ENCODE results near the gene GLYATL3. TPM values are rescaled to one million over a fixed set of nuclear protein-coding genes. Genes with fewer than 3 reads are reported as not detected.

GLYATL3 gene
- total and polyA plus RNA-seq, 10 of the 15 experiments (the other 5 are each of a cell fraction or from before 2014, with no cell fraction given), result not detected

GRCh38 chr6:49523901-49524300 lies 24.2 kb downstream of the GLYATL3 start:
- intact Hi-C loops (cut with micrococcal nuclease; ENCODE audit: unreplicated experiment) (no loop called here), in situ Hi-C loops (cut with MboI) (no loop called here)
- ATAC-seq, result no peak
- H3K79me2 ChIP-seq (ENCODE audit: control insufficient read depth, insufficient read depth, low read length), result no peaks in the 10 kb centered on the region
- ChIA-PET POLR2A (no interaction called here), SMC1A (ENCODE audit: uncharacterized antibody, unreplicated experiment) (interaction anchor here (1.1 kb wide), 1 partner anchor 11 kb away, joined by 3 read pairs; no protein-coding TSS in a partner anchor), CTCF (interaction anchor here (0.8 to 1.6 kb wide), 2 partner anchors 82 to 327 kb away, joined by 3 read pairs; no protein-coding TSS in a partner anchor), RAD21 (ENCODE audit: unreplicated experiment) (no interaction called here)
- H3K9me3 ChIP-seq (replicated peaks; ENCODE audit: control insufficient read depth, insufficient read depth, low read length), result no peaks in the 10 kb centered on the region
- H3K9ac ChIP-seq (ENCODE audit: control insufficient read depth, insufficient read depth, low read length), result no peak overlapping the region
- no peak overlapping the region for H3K4me3 ChIP-seq
- no peaks in the 10 kb centered on the region for H3K4me1 ChIP-seq (ENCODE audit: control insufficient read depth, insufficient read depth, low read length)
- BruUV-seq (replicated peaks), result no TSS peak
- no peaks in the 10 kb centered on the region for H3K27me3 ChIP-seq (replicated peaks in 1 of 2; ENCODE audit: control insufficient read depth in 2 of 2, insufficient read depth in 2 of 2, low read length in 1 of 2)
- no peaks in the 10 kb centered on the region for H3K36me3 ChIP-seq (ENCODE audit: control insufficient read depth in 2 of 2, insufficient read depth in 2 of 2, low read length in 1 of 2)
- 86% methylated on average over 1 of the region's 1 CpG for WGBS (ENCODE audit: insufficient coverage, insufficient replicate concordance, low lambda C conversion rate, missing lambda C conversion rate)
- no peak for DNase-seq (ENCODE audit: low read depth, low spot score)
- H4K20me1 ChIP-seq (ENCODE audit: control insufficient read depth, insufficient read depth), result no peaks in the 10 kb centered on the region
- no peak overlapping the region for H2AFZ ChIP-seq (ENCODE audit: control insufficient read depth, low read depth, low read length)
- no peak overlapping the region for H3K27ac ChIP-seq (ENCODE audit: control insufficient read depth, insufficient read depth)
- no peak overlapping the region for H3K4me2 ChIP-seq (ENCODE audit: control insufficient read depth, insufficient read depth)
- no peak for FAIRE-seq
- TF ChIP-seq GATAD2B (conservative IDR thresholded peaks at IDR 0.05; ENCODE audit: low read depth) (no peak), CHD4 (IDR thresholded peaks at IDR 0.05) (no peak), ESRRA (IDR thresholded peaks at IDR 0.05; ENCODE audit: low read length) (no peak), SIX5 (IDR thresholded peaks at IDR 0.05; ENCODE audit: low read depth, low read length, severe bottlenecking) (no peak), MYC (IDR thresholded peaks at IDR 0.05; ENCODE audit: insufficient read depth, insufficient read length, insufficient replicate concordance, low read length, severe bottlenecking) (no peak), BCLAF1 (IDR thresholded peaks at IDR 0.05) (no peak), BRCA1 (IDR thresholded peaks at IDR 0.05; ENCODE audit: low read depth, low read length) (no peak), CREB1 (IDR thresholded peaks at IDR 0.05; ENCODE audit: low read depth) (no peak), NR2C2 (IDR thresholded peaks at IDR 0.05; ENCODE audit: borderline replicate concordance, control insufficient read depth, insufficient read length, low read depth) (no peak), SREBF1 (IDR thresholded peaks at IDR 0.05; ENCODE audit: low read length) (no peak), CHD1 (IDR thresholded peaks at IDR 0.05; ENCODE audit: low read depth, low read length) (no peak), TARDBP (IDR thresholded peaks at IDR 0.05; ENCODE audit: borderline replicate concordance) (no peak)
- TF ChIP-seq, protein P1, sequence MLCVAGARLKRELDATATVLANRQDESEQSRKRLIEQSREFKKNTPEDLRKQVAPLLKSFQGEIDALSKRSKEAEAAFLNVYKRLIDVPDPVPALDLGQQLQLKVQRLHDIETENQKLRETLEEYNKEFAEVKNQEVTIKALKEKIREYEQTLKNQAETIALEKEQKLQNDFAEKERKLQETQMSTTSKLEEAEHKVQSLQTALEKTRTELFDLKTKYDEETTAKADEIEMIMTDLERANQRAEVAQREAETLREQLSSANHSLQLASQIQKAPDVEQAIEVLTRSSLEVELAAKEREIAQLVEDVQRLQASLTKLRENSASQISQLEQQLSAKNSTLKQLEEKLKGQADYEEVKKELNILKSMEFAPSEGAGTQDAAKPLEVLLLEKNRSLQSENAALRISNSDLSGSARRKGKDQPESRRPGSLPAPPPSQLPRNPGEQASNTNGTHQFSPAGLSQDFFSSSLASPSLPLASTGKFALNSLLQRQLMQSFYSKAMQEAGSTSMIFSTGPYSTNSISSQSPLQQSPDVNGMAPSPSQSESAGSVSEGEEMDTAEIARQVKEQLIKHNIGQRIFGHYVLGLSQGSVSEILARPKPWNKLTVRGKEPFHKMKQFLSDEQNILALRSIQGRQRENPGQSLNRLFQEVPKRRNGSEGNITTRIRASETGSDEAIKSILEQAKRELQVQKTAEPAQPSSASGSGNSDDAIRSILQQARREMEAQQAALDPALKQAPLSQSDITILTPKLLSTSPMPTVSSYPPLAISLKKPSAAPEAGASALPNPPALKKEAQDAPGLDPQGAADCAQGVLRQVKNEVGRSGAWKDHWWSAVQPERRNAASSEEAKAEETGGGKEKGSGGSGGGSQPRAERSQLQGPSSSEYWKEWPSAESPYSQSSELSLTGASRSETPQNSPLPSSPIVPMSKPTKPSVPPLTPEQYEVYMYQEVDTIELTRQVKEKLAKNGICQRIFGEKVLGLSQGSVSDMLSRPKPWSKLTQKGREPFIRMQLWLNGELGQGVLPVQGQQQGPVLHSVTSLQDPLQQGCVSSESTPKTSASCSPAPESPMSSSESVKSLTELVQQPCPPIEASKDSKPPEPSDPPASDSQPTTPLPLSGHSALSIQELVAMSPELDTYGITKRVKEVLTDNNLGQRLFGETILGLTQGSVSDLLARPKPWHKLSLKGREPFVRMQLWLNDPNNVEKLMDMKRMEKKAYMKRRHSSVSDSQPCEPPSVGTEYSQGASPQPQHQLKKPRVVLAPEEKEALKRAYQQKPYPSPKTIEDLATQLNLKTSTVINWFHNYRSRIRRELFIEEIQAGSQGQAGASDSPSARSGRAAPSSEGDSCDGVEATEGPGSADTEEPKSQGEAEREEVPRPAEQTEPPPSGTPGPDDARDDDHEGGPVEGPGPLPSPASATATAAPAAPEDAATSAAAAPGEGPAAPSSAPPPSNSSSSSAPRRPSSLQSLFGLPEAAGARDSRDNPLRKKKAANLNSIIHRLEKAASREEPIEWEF (IDR thresholded peaks at IDR 0.05; ENCODE audit: insufficient replicate concordance, low read depth, low read length), result no peak
- TF ChIP-seq, protein P2, sequence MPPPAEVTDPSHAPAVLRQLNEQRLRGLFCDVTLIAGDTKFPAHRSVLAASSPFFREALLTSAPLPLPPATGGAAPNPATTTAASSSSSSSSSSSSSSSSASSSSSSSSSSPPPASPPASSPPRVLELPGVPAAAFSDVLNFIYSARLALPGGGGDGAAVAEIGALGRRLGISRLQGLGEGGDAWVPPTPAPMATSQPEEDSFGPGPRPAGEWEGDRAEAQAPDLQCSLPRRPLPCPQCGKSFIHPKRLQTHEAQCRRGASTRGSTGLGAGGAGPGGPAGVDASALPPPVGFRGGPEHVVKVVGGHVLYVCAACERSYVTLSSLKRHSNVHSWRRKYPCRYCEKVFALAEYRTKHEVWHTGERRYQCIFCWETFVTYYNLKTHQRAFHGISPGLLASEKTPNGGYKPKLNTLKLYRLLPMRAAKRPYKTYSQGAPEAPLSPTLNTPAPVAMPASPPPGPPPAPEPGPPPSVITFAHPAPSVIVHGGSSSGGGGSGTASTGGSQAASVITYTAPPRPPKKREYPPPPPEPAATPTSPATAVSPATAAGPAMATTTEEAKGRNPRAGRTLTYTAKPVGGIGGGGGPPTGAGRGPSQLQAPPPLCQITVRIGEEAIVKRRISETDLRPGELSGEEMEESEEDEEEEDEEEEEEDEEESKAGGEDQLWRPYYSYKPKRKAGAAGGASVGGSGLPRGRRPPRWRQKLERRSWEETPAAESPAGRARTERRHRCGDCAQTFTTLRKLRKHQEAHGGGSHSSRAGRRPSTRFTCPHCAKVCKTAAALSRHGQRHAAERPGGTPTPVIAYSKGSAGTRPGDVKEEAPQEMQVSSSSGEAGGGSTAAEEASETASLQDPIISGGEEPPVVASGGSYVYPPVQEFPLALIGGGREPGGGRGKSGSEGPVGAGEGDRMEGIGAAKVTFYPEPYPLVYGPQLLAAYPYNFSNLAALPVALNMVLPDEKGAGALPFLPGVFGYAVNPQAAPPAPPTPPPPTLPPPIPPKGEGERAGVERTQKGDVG (CRISPR knock-in tag; IDR thresholded peaks at IDR 0.05), result no peak
